Astrocyte (in vitro differentiated cells and primary cell): ENCODE measurements around the gene SPATA6L.

ENCODE experiments used
- CTCF ChIP-seq: IDR thresholded peaks from 2 replicates; pipeline ENCODE4 v1.5.1; 2011; ENCODE audit warnings: low read depth, mild to moderate bottlenecking, inconsistent platforms, low read length, moderate library complexity; ENCODE audit not compliant: insufficient read depth
- EZH2 ChIP-seq: IDR thresholded peaks from 2 replicates; pipeline ENCODE4 v1.6.1; 2012; ENCODE audit warnings: mild to moderate bottlenecking, low read length, inconsistent platforms; ENCODE audit not compliant: insufficient read depth

DNA sequence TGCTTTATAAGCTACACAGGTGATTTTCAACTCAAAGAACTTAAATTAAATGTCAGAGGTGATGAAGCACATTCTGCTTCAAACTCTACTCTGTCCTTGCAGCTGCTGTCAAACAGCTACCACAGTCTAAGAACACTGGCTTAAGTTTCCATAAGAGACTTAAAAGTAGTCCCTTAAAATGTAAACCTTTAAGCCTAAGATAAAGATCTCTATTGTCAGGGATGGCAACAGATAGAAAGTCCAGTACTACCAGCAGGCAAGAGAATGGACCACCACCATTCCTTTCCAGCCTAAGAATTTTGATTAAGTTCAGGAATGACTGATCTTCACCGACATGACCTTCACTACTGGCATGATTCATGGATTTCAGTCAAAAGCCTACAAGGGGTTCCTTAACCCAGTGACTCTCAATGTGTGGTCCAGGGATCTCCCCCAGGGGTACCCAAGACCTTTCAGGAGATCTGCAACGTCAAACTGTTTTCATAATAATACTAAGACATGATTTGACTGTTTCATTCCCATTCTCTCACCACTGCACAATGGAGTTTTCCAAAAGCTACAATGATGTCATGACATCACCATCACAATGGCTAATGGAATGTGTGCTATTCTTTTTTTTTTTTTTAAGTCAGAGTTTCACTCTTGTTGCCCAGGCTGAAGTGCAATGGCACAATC is 45.3 kb downstream of the SPATA6L start:
- TF ChIP-seq CTCF (no peak), EZH2 (no peak)
